Natural killer cell (primary cell): ENCODE results near the gene UQCRC1. TPM values are rescaled to one million over a fixed set of nuclear protein-coding genes. Genes with fewer than 3 reads are reported as not detected.

Experiments
- ATAC-seq, 3 donors: fragments of 150-1000 bp in 2 of 3; fragments of 200-7000 bp in 1 of 3; cut with Tn5 transposase; 1 replicate in 1 of 3; 2 replicates in 2 of 3; pipeline ENCODE4 v1.10.0; 2021; ENCODE audit warnings: mild to moderate bottlenecking in 2 of 3, moderate library complexity in 2 of 3
- DNase-seq, 2 donors: peaks; one replicate each; pipeline versions ENCODE4 v3.0.0 to v3.0.0-alpha.2; 2013 to 2021; ENCODE audit warnings: mixed read lengths in 1 of 2
- H3K27ac ChIP-seq: one replicate; pipeline ENCODE4 v1.5.1; 2013; ENCODE audit warnings: mild to moderate bottlenecking, low read length
- H3K27me3 ChIP-seq: one replicate; pipeline ENCODE4 v1.6.1; 2013; ENCODE audit warnings: low read length; ENCODE audit not compliant: control insufficient read depth, insufficient read depth
- H3K36me3 ChIP-seq: one replicate; pipeline ENCODE4 v1.6.1; 2013; ENCODE audit warnings: low read length; ENCODE audit not compliant: control insufficient read depth, insufficient read depth
- H3K4me1 ChIP-seq: one replicate; pipeline ENCODE4 v1.6.1; 2013; ENCODE audit warnings: low read length; ENCODE audit not compliant: control insufficient read depth, insufficient read depth
- H3K4me3 ChIP-seq: one replicate; pipeline ENCODE4 v1.5.1; 2013; ENCODE audit warnings: low read length
- H3K9me3 ChIP-seq: one replicate; pipeline ENCODE4 v1.6.1; 2013; ENCODE audit warnings: low read length; ENCODE audit not compliant: control insufficient read depth, insufficient read depth
- H3K27ac Mint-ChIP-seq, 2 donors: one replicate each; pipeline ENCODE4 v1.8.0; 2022; ENCODE audit warnings: mild to moderate bottlenecking in 2 of 2, mixed read lengths in 2 of 2, moderate library complexity in 1 of 2
- H3K27me3 Mint-ChIP-seq, 2 donors: one replicate each; pipeline ENCODE4 v1.8.0; 2022; ENCODE audit warnings: low read depth in 2 of 2, mixed read lengths in 2 of 2
- H3K36me3 Mint-ChIP-seq: one replicate; pipeline ENCODE4 v1.8.0; 2022; ENCODE audit warnings: mixed read lengths
- H3K4me1 Mint-ChIP-seq, 2 donors: one replicate each; pipeline ENCODE4 v1.8.0; 2022; ENCODE audit warnings: mixed read lengths in 2 of 2
- H3K4me3 Mint-ChIP-seq: one replicate; pipeline ENCODE4 v1.8.0; 2022; ENCODE audit warnings: mild to moderate bottlenecking, moderate library complexity, mixed read lengths
- H3K9me3 Mint-ChIP-seq, 2 donors: one replicate each; pipeline ENCODE4 v1.8.0; 2022; ENCODE audit warnings: mixed read lengths in 2 of 2
- CTCF ChIP-seq: fragments of 200-600 bp; IDR thresholded peaks from one replicate; pipeline ENCODE4 v1.8.0; 2022; ENCODE audit warnings: antibody characterized with exemption
- WGBS: methylation state at CpG from one replicate; pipeline ENCODE4 v1.1.7; 2013; ENCODE audit warnings: missing lambda C conversion rate; ENCODE audit not compliant: insufficient coverage; 5-methylcytosine and 5-hydroxymethylcytosine counted together
- intact Hi-C: fragments of 100-400 bp; cut with micrococcal nuclease; formaldehyde crosslinking; loops from one replicate; pipeline ENCODE4 v1.14.2; 2022
- total RNA-seq, 4 donors: library from RNA; stranded (reverse); fragments of 120-200 nt in 1 of 4; gene quantifications; one replicate each; pipeline versions ENCODE4 v1.2.3 to v1.2.4, GENCODE V29; 2013 to 2022

The UQCRC1 gene
- total RNA-seq, 3 donors from 2014 or later (not counting 1 experiment from before 2014, with no cell fraction given), result 117 to 139 (median 124) TPM

- no peak overlapping the region for H3K4me3 Mint-ChIP-seq
- Histone ChIP-seq H3K27ac (no peak overlapping the region), H3K36me3 (peaks cover 47% of the 10 kb centered on the region), H3K27me3 (peaks cover 2% of the 10 kb centered on the region), H3K9me3 (no peaks in the 10 kb centered on the region), H3K4me1 (no peaks in the 10 kb centered on the region), H3K4me3 (no peak overlapping the region)
- no peaks in the 10 kb centered on the region for H3K9me3 Mint-ChIP-seq
- peaks cover 0 to 18% of the 10 kb centered on the region in 2 donors for H3K4me1 Mint-ChIP-seq
- ATAC-seq (no peak), DNase-seq (no peak)
- no peak overlapping the region for H3K27ac Mint-ChIP-seq
- intact Hi-C loops, result no loop called here
- peaks cover 7 to 15% of the 10 kb centered on the region in 2 donors for H3K27me3 Mint-ChIP-seq
- TF ChIP-seq CTCF, result no peak
- WGBS, result 83% methylated on average over 5 of the region's 5 CpGs
- H3K36me3 Mint-ChIP-seq, result no peaks in the 10 kb centered on the region
Measured at GRCh38 chr3:48598323-48599076, 10.9 kb downstream of the UQCRC1 start.

GRCh38 chr3:48597408-48597800 lies 12.0 kb downstream of the UQCRC1 start:
- intact Hi-C loops, result no loop called here
- H3K36me3 ChIP-seq, result peaks cover 36% of the 10 kb centered on the region
- peaks cover 7 to 15% of the 10 kb centered on the region in 2 donors for H3K27me3 Mint-ChIP-seq
- 90% methylated on average over 6 of the region's 6 CpGs for WGBS
- H3K27ac Mint-ChIP-seq, result peak overlapping the region; percentile 13 to 55
- no peak overlapping the region for H3K4me3 ChIP-seq
- H3K4me1 Mint-ChIP-seq, result peaks cover 0 to 18% of the 10 kb centered on the region in 2 donors
- H3K36me3 Mint-ChIP-seq, result no peaks in the 10 kb centered on the region
- TF ChIP-seq CTCF, result no peak
- no peak overlapping the region for H3K27ac ChIP-seq
- H3K4me1 ChIP-seq, result no peaks in the 10 kb centered on the region
- H3K9me3 Mint-ChIP-seq, result no peaks in the 10 kb centered on the region
- no peaks in the 10 kb centered on the region for H3K9me3 ChIP-seq
- DNase-seq (no peak), ATAC-seq (no peak)
- peaks cover 2% of the 10 kb centered on the region for H3K27me3 ChIP-seq
- no peak overlapping the region for H3K4me3 Mint-ChIP-seq

- Mint-ChIP-seq H3K36me3 (no peaks in the 10 kb centered on the region), H3K27me3 (peaks cover 7 to 15% of the 10 kb centered on the region in 2 donors), H3K9me3 (no peaks in the 10 kb centered on the region), H3K27ac (peak overlapping the region; percentile 13 to 55), H3K4me1 (peaks cover 0 to 18% of the 10 kb centered on the region in 2 donors), H3K4me3 (no peak overlapping the region)
- TF ChIP-seq CTCF, result no peak
- Histone ChIP-seq H3K27me3 (peaks cover 2% of the 10 kb centered on the region), H3K27ac (no peak overlapping the region), H3K4me1 (no peaks in the 10 kb centered on the region), H3K36me3 (peaks cover 34% of the 10 kb centered on the region), H3K9me3 (no peaks in the 10 kb centered on the region), H3K4me3 (no peak overlapping the region)
- intact Hi-C loops, result no loop called here
- DNase-seq (no peak), ATAC-seq (no peak)
- 84% methylated on average over 8 of the region's 8 CpGs for whole genome bisulfite sequencing
Measured at GRCh38 chr3:48596676-48597407, 12.6 kb downstream of the UQCRC1 start.
